K562 (cell line): ENCODE measurements around the gene NKAPL. TPM values are rescaled to one million over a fixed set of nuclear protein-coding genes. Genes with fewer than 3 reads are reported as not detected.

Experiments used
- BMI1 ChIP-seq: fragments of 150-350 bp; IDR thresholded peaks from 2 replicates; pipeline ENCODE4 v1.6.1; 2014; ENCODE audit warnings: low read length
- CBX8 ChIP-seq: fragments of 200-600 bp; sonication (generic); IDR thresholded peaks from 2 replicates; pipeline ENCODE4 v1.6.1; 2012; ENCODE audit warnings: borderline replicate concordance, mixed run types, low read depth, mild to moderate bottlenecking, moderate library complexity, mixed read lengths, low read length, control low read depth, inconsistent platforms; ENCODE audit not compliant: poor library complexity, severe bottlenecking; ENCODE audit errors: extremely low read depth
- CREM ChIP-seq: IDR thresholded peaks from 2 replicates; pipeline ENCODE4 v1.6.1; 2014; ENCODE audit warnings: antibody characterized with exemption, low read depth
- EP400 ChIP-seq: fragments of 450-650 bp; IDR thresholded peaks from 2 replicates; pipeline ENCODE4 v1.6.1; 2017; ENCODE audit warnings: antibody characterized with exemption, mild to moderate bottlenecking, moderate library complexity
- FOXJ2 ChIP-seq: fragments of 200-800 bp; sonication (Bioruptor generic); IDR thresholded peaks from 2 replicates; pipeline ENCODE4 v1.6.1; 2016; ENCODE audit warnings: missing genetic modification characterization, missing compliant biosample characterization
- HDAC1 ChIP-seq, 2 experiments: fragments of 450-650 bp; IDR thresholded peaks; 2 replicates each; pipeline ENCODE4 v1.6.1; 2016 to 2017; ENCODE audit warnings: inconsistent platforms in 1 of 2, mild to moderate bottlenecking in 1 of 2, moderate library complexity in 1 of 2
- HES1 ChIP-seq: fragments of 450-650 bp; IDR thresholded peaks from 2 replicates; pipeline ENCODE4 v1.6.1; 2016; ENCODE audit warnings: low read depth, mild to moderate bottlenecking, moderate library complexity
- HNRNPL ChIP-seq: fragments of 200-400 bp; formaldehyde crosslinking; IDR thresholded peaks from 2 replicates; pipeline ENCODE4 v1.6.1; 2017; ENCODE audit warnings: low read depth, mild to moderate bottlenecking, low read length
- MAX ChIP-seq: sonication (generic); formaldehyde crosslinking; IDR thresholded peaks from 2 replicates; pipeline ENCODE4 v1.9.0; 2022; ENCODE audit warnings: mild to moderate bottlenecking, missing genetic modification reagents
- PHF20 ChIP-seq: fragments of 450-650 bp; IDR thresholded peaks from 2 replicates; pipeline ENCODE4 v1.6.1; 2018; ENCODE audit not compliant: partially characterized antibody
- PTRF ChIP-seq: fragments of 450-650 bp; IDR thresholded peaks from 2 replicates; pipeline ENCODE4 v1.6.1; 2016; ENCODE audit warnings: mild to moderate bottlenecking, missing genetic modification characterization, missing compliant biosample characterization
- RFX7 ChIP-seq: fragments of 250-450 bp; sonication (Bioruptor Pico); IDR thresholded peaks from 2 replicates; pipeline ENCODE4 v1.5.1; 2021; ENCODE audit warnings: mild to moderate bottlenecking
- SMARCE1 ChIP-seq: fragments of 450-650 bp; IDR thresholded peaks from 2 replicates; pipeline ENCODE4 v1.7.1; 2016; ENCODE audit warnings: mild to moderate bottlenecking
- SP2 ChIP-seq: IDR thresholded peaks from 2 replicates; pipeline ENCODE4 v1.6.1; 2011; ENCODE audit warnings: mild to moderate bottlenecking, low read depth, low read length, moderate library complexity; ENCODE audit not compliant: poor library complexity, severe bottlenecking; ENCODE audit errors: extremely low read depth
- ZNF280A ChIP-seq: fragments of 450-650 bp; IDR thresholded peaks from 2 replicates; pipeline ENCODE4 v1.6.1; 2018; ENCODE audit warnings: mild to moderate bottlenecking, low read depth; ENCODE audit not compliant: partially characterized antibody
- ZNF398 ChIP-seq: fragments of 250-450 bp; sonication (Bioruptor Pico); IDR thresholded peaks from 2 replicates; pipeline ENCODE4 v1.8.0; 2021; ENCODE audit warnings: moderate library complexity, mild to moderate bottlenecking, inconsistent platforms
- ZNF41 ChIP-seq: fragments of 250-450 bp; sonication (Bioruptor Pico); conservative IDR thresholded peaks from 2 replicates; pipeline ENCODE4 v1.4.0; 2020; ENCODE audit warnings: mild to moderate bottlenecking
- ZNF518B ChIP-seq: fragments of 250-450 bp; sonication (Bioruptor Pico); IDR thresholded peaks from 2 replicates; pipeline ENCODE4 v1.5.0; 2021; ENCODE audit warnings: mild to moderate bottlenecking, moderate library complexity
- ZNF583 ChIP-seq: fragments of 250-450 bp; sonication (Bioruptor Pico); IDR thresholded peaks from 2 replicates; pipeline ENCODE4 v1.4.0; 2020
- ZNF696 ChIP-seq: fragments of 250-450 bp; sonication (Bioruptor Pico); conservative IDR thresholded peaks from 2 replicates; pipeline ENCODE4 v1.4.0; 2020; ENCODE audit warnings: mild to moderate bottlenecking, moderate library complexity
- ZNF77 ChIP-seq: fragments of 250-450 bp; sonication (Bioruptor Pico); IDR thresholded peaks from 2 replicates; pipeline ENCODE4 v1.5.0; 2020
- polyA plus RNA-seq, 8 experiments: library from polyadenylated mRNA; depleted of rRNA in 4 of 8; stranded (reverse) in 5 of 8; unstranded in 3 of 8; fragments of >200 nt; fragmentation: Nextera tagmentation in 2 of 8; fragmentation: Illumina TruSeq in 1 of 8; extraction: Ambion mirVana in 2 of 8; extraction: Trizol in 1 of 8; gene quantifications; 2 replicates each; pipeline versions ENCODE4 v1.2.1 to v1.2.3, GENCODE V29; 2011 to 2014; ENCODE audit warnings: inconsistent platforms in 1 of 8, missing spikeins in 1 of 8
- total RNA-seq, 7 experiments: library from RNA; depleted of rRNA in 6 of 7; stranded (reverse); fragments of >200 nt in 6 of 7; fragmentation: Illumina TruSeq in 2 of 7; extraction: Trizol in 2 of 7; gene quantifications; 2 replicates each; pipeline versions ENCODE4 v1.2.1 to v1.2.3, GENCODE V29; 2011 to 2021; ENCODE audit warnings: low replicate concordance in 1 of 7

NKAPL gene
- total and polyA plus RNA-seq, 9 of the 15 experiments (the other 6 are each of a cell fraction or from before 2014, with no cell fraction given) = not detected

- no peak for TF ChIP-seq ZNF518B (CRISPR knock-in tag)
- no peak for TF ChIP-seq FOXJ2 (tag)
- TF ChIP-seq ZNF696 (CRISPR knock-in tag) = no peak
- TF ChIP-seq ZNF583 (CRISPR knock-in tag) = peak; percentile 82; the same call in 1 of the 2 replicates
- peak; percentile 90 for TF ChIP-seq PHF20
- TF ChIP-seq CBX8 = no peak
- TF ChIP-seq ZNF77 = no peak
- TF ChIP-seq CREM = peak; percentile 73
- TF ChIP-seq EP400 = peak; percentile 81
- no peak for TF ChIP-seq HNRNPL
- TF ChIP-seq ZNF41 = no peak
- no peak for TF ChIP-seq ZNF280A
- TF ChIP-seq MAX (CRISPR knock-in tag) = 0 out of 2 replicates have a peak, but pooled peaks have one; percentile 47
- TF ChIP-seq SP2 = peak; percentile 96
- TF ChIP-seq ZNF398 (CRISPR knock-in tag) = no peak
- TF ChIP-seq HDAC1 (IDR thresholded peaks at IDR 0.05) = peak in 1 of 2 experiments; percentile 73; a peak in 2 of 4 replicates
- no peak for TF ChIP-seq HES1
- no peak for TF ChIP-seq PTRF
- TF ChIP-seq BMI1 = no peak
- TF ChIP-seq SMARCE1 = peak; percentile 21; the same call in 1 of the 2 replicates
- no peak for TF ChIP-seq RFX7 (CRISPR knock-in tag)
Measured at GRCh38 chr6:28266962-28267694, 8.0 kb downstream of the NKAPL start, which contains the start of gene ZSCAN26 (continued).
